Subcutaneous adipose tissue (tissue), 4 donors: ENCODE measurements around the gene TLR9. TPM values are rescaled to one million over a fixed set of nuclear protein-coding genes. Genes with fewer than 3 reads are reported as not detected.

Source experiments
- CTCF ChIP-seq: fragments of 450-650 bp; IDR thresholded peaks from one replicate; pipeline ENCODE4 v1.5.1; 2016; ENCODE audit warnings: low read depth, mild to moderate bottlenecking, control low read depth, antibody characterized with exemption, moderate library complexity
- total RNA-seq, 4 donors: library from RNA; depleted of rRNA; stranded (reverse); fragments of >200 nt; gene quantifications; one replicate each; pipeline ENCODE4 v1.1.0, GENCODE V29; 2016

TLR9 gene
- total RNA-seq, 4 donors from 2014 or later = not detected

DNA sequence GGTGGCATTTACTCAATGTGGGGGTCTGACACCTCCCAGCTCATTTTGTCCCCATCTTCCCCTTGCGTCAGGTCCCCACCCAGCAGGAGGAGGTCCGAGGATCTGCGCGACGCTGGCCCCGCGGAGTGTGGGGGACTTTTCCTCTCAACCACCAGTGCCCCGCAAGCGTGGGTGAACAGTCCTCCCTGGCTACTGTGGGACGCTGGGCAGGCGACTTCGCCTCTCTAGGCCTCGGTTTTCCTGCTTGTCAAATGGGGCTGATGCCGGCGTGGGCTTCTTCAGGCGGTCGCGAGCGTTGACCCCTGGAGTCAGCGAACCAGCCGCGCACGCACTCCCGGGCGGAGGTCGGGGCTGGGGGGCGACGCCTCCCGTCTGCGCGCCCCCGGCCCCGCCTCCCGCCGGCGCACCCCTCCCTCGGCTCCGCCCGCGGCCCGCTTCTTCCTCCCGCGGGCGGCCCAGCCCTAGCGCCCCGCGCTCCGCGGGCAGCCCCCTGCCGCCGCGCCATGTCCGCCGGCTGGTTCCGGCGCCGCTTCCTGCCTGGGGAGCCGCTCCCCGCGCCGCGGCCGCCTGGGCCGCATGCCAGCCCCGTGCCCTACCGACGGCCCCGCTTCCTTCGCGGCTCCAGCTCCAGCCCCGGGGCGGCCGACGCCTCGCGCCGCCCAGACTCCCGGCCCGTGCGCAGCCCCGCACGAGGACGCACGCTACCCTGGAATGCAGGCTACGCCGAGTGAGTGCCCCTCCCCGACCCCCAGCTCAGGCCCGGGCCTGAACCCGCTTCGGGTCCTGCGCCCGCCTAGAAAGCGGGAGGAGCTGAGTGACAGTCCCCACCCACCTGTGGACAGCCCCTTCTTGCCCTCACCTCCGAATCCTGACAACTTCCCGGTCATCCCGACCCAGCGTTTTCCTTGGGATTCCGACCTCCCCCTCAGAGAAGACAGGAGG lies 20.1 kb upstream of the TLR9 start, which contains the start of gene PPM1M:
TSS of gene PPM1M (plus strand) at position 438 of the 942 bp plus-strand sequence. CDS start at position 504, 66 bp downstream.
- no peak for TF ChIP-seq CTCF

DNA sequence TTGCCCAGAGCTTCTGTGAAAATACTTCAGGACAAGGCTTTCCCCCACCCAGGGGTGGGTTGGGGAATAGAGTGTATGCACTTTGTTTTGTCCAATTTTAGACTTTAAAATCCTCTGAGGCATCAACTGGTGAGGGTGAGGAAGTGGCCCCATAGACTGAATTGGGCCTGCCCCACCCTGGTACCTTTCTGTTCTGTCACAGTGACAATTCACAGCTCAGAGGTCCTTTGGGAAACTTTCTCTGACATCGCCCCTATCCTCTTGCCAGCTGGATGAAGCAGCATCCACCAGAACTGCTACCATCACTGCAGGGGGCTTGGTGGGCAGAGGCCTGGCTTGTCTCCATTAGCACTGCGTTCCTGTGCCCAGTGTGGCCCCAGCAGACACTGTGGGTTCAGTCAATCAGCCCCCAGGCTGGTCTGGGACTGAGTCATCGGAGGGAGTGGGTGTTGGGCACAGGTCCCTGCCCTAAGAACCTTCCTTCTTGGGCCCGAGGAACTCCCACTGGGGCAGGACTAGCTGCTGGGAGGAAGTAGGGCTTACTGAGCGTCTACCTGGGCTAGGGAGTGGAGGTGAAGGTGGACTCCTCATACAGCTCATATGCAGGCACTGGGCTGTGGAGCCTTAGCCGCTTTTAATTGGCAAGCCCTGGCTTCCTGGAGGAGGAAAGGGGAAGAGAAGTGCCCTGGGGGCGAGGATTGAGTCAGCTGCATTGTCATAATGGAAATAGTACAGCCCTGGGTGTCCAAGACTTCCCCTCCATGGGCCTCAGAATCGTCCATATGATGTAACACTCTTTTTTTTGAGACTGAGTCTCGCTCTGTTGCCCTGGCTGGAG lies 18.6 kb upstream of the TLR9 start:
- TF ChIP-seq CTCF = no peak

GRCh38 chr3:52242039-52242438 lies 16.6 kb upstream of the TLR9 start:
- no peak for TF ChIP-seq CTCF

- TF ChIP-seq CTCF = no peak
These were observed 15.5 kb upstream of the TLR9 start for GRCh38 chr3:52240886-52241370.

GRCh38 chr3:52240059-52240885 lies 14.8 kb upstream of the TLR9 start:
- no peak for TF ChIP-seq CTCF

DNA sequence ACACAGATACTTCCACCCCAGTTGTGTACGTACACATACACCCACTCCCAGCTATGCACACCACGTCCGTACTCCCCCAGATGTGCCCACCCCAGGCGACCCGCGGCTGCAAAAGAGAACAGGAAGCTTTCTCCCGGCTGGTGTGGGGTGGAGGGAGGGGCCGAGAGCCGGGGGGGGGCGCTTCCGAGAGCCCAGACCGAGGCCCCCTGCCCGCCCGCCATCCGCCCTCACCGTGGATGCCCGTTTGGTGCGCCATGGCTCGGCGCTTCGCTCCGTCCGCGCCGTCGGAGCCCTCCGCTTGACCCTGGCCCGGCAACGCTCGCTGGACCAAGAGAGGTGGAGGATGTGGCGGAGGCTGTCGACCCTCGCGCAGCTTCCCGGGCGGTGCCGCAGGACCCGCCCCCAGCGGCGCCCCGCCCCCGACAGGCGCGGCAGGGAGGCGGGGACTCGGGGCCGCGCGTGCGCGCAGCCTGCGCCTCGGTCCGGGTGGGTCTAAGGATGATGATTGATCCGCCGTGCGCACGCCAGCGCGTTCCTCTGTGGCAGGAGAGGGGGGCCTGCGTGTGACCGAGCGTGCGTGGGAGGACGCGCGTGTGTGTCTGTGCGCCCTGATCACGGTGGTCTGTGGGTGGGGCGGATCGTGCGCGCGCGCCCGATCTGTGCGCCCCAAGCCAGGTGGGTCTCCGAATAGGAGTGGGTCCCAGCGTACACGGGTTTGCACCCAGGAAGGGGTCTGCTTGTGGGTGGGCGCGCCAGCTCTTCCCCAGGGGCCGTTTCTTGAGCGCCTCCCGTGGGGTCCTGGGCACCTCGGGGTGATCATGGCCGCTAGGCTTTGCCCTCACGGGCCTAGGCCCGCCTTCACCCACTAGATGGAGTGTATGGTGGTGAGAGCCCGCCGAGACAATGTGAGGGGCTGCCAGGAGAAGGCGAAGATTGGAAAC lies 13.6 kb upstream of the TLR9 start, which contains the start of gene TWF2:
TSS of gene TWF2 (minus strand) at position 398 of the 941 bp plus-strand sequence. CDS start at position 256, 142 bp downstream.
- TF ChIP-seq CTCF = no peak
